Astrocyte (in vitro differentiated cells and primary cell): ENCODE results near the gene FFAR1.

ENCODE experiments used
- EZH2 ChIP-seq: IDR thresholded peaks from 2 replicates; pipeline ENCODE4 v1.6.1; 2012; ENCODE audit warnings: mild to moderate bottlenecking, low read length, inconsistent platforms; ENCODE audit not compliant: insufficient read depth
- TF ChIP-seq, protein P1 (sequence below): IDR thresholded peaks from 2 replicates; pipeline ENCODE4 v1.5.1; 2011; ENCODE audit warnings: low read depth, mild to moderate bottlenecking, inconsistent platforms, low read length, moderate library complexity; ENCODE audit not compliant: insufficient read depth

DNA sequence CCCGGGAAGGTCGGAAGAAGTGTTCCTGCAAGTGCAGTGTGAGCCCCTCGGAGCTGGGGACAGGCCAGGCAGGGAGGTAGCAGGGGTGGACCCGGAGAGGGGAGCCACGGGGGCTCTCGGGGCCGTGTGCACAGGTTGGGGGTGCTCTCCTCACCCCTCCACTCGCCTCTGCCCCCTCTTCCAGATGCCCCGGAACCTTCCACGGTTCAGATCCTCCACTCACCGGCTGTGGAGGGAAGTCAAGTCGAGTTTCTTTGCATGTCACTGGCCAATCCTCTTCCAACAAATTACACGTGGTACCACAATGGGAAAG lies 9.8 kb upstream of the FFAR1 start:
- TF ChIP-seq, protein P1, sequence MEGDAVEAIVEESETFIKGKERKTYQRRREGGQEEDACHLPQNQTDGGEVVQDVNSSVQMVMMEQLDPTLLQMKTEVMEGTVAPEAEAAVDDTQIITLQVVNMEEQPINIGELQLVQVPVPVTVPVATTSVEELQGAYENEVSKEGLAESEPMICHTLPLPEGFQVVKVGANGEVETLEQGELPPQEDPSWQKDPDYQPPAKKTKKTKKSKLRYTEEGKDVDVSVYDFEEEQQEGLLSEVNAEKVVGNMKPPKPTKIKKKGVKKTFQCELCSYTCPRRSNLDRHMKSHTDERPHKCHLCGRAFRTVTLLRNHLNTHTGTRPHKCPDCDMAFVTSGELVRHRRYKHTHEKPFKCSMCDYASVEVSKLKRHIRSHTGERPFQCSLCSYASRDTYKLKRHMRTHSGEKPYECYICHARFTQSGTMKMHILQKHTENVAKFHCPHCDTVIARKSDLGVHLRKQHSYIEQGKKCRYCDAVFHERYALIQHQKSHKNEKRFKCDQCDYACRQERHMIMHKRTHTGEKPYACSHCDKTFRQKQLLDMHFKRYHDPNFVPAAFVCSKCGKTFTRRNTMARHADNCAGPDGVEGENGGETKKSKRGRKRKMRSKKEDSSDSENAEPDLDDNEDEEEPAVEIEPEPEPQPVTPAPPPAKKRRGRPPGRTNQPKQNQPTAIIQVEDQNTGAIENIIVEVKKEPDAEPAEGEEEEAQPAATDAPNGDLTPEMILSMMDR, result no peak
- TF ChIP-seq EZH2, result no peak
